ENCODE results near the gene SLIT3. TPM values are rescaled to one million over a fixed set of nuclear protein-coding genes. Genes with fewer than 3 reads are reported as not detected.

Gene SLIT3
- total and polyA plus RNA-seq, 2 experiments from 2014 or later = 58.4 to 96.7 TPM

DNA sequence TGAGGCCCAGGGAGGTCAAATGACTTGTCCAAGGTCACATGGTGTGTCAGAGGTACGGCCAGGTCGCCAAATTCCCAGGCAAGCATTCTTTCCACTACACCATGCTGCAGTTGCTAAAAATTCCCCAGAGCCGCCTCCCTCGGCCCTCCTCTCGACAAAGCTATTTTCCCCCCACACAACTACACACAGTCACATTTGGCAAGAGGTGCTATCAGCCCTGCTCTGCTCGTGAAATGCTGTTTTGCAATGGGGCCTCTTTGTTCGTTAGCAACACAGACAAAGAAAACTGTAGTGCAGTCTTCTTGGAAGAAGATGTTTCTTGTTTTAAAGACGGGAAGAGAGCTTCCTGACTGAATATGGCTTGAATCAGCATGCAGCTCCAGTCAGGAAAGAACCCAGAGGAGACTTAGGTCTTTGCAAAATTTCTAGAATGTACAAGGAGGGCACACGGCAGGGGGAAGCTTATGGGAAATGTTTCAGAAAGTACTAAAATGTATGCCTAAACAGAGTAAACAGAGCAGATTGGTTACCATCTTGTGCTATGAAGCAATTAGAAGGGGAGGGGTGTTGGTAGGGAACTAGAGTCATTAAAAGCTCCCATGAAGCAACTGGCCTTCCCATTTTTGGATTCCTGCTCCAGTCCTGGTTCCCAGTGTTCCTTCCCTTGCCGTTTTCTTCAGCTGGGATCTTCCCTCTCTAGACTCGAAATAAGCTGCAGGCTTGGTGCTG lies 14.2 kb downstream of the SLIT3 start:
- TF ChIP-seq EZH2phosphoT487 (IDR thresholded peaks at IDR 0.05; ENCODE audit: low read depth, severe bottlenecking, unreplicated experiment) (no peak), EZH2 (IDR thresholded peaks at IDR 0.05; ENCODE audit: borderline replicate concordance) (no peak)
- TF ChIP-seq, protein P1, sequence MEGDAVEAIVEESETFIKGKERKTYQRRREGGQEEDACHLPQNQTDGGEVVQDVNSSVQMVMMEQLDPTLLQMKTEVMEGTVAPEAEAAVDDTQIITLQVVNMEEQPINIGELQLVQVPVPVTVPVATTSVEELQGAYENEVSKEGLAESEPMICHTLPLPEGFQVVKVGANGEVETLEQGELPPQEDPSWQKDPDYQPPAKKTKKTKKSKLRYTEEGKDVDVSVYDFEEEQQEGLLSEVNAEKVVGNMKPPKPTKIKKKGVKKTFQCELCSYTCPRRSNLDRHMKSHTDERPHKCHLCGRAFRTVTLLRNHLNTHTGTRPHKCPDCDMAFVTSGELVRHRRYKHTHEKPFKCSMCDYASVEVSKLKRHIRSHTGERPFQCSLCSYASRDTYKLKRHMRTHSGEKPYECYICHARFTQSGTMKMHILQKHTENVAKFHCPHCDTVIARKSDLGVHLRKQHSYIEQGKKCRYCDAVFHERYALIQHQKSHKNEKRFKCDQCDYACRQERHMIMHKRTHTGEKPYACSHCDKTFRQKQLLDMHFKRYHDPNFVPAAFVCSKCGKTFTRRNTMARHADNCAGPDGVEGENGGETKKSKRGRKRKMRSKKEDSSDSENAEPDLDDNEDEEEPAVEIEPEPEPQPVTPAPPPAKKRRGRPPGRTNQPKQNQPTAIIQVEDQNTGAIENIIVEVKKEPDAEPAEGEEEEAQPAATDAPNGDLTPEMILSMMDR (IDR thresholded peaks at IDR 0.05; ENCODE audit: poor library complexity) = no peak
- peak overlapping the region; percentile 8 for H3K27ac ChIP-seq
- peaks cover 62% of the 10 kb centered on the region for H3K79me2 ChIP-seq
- WGBS (ENCODE audit: low lambda C conversion rate, missing lambda C conversion rate) = 85% methylated on average over 11 of the region's 11 CpGs
- H3K36me3 ChIP-seq (replicated peaks; ENCODE audit: insufficient read depth, low read depth) = no peaks in the 10 kb centered on the region
- no peak overlapping the region for H3K4me3 ChIP-seq
- no peaks in the 10 kb centered on the region for H3K9me3 ChIP-seq (ENCODE audit: low read depth)
- H4K20me1 ChIP-seq (ENCODE audit: insufficient read depth, poor library complexity, severe bottlenecking) = no peaks in the 10 kb centered on the region
- no peak overlapping the region for H2AFZ ChIP-seq
- H3K9me2 ChIP-seq (replicated peaks; ENCODE audit: insufficient read depth) = no peaks in the 10 kb centered on the region
- H3K4me1 ChIP-seq (ENCODE audit: insufficient read depth) = peaks cover 23% of the 10 kb centered on the region
- no peak for DNase-seq (ENCODE audit: low spot score)
- H3K4me2 ChIP-seq = no peak overlapping the region
- H3K27me3 ChIP-seq = no peaks in the 10 kb centered on the region

DNA sequence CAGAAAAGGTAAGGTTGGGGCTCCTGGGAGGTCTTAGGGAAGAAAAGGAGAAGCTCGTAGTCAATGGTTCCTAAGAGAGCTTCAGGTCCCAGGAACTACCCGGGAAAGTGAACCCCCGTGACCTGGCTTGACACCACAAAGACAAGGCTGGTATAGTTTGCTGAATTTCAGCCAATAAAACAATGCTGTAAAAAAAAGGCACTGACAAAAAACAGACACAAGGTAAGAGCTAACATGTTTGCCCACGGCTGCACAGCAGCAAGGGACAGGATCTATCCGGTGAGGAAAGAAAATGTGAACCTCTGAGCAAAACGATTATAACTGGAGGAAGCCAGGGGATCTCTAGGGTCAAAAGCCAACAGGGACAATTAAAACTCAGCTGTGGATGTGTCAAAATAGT lies 17.1 kb downstream of the SLIT3 start:
- no peak for TF ChIP-seq EZH2phosphoT487 (IDR thresholded peaks at IDR 0.05; ENCODE audit: low read depth, severe bottlenecking, unreplicated experiment)
- TF ChIP-seq, protein P1 (IDR thresholded peaks at IDR 0.05; ENCODE audit: poor library complexity) = no peak
- TF ChIP-seq EZH2 (IDR thresholded peaks at IDR 0.05; ENCODE audit: borderline replicate concordance) = no peak
- Histone ChIP-seq H4K20me1 (ENCODE audit: insufficient read depth, poor library complexity, severe bottlenecking) (peaks cover 6% of the 10 kb centered on the region), H3K79me2 (peaks cover 34% of the 10 kb centered on the region), H3K4me3 (no peak overlapping the region), H3K4me2 (no peak overlapping the region), H3K27me3 (no peaks in the 10 kb centered on the region), H3K9me3 (ENCODE audit: low read depth) (no peaks in the 10 kb centered on the region), H3K27ac (no peak overlapping the region), H3K4me1 (ENCODE audit: insufficient read depth) (peaks cover 14% of the 10 kb centered on the region), H2AFZ (no peak overlapping the region), H3K36me3 (replicated peaks; ENCODE audit: insufficient read depth, low read depth) (no peaks in the 10 kb centered on the region), H3K9me2 (replicated peaks; ENCODE audit: insufficient read depth) (no peaks in the 10 kb centered on the region)
- no peak for DNase-seq (ENCODE audit: low spot score)
- 79% methylated on average over 6 of the region's 6 CpGs for WGBS (ENCODE audit: low lambda C conversion rate, missing lambda C conversion rate)

DNA sequence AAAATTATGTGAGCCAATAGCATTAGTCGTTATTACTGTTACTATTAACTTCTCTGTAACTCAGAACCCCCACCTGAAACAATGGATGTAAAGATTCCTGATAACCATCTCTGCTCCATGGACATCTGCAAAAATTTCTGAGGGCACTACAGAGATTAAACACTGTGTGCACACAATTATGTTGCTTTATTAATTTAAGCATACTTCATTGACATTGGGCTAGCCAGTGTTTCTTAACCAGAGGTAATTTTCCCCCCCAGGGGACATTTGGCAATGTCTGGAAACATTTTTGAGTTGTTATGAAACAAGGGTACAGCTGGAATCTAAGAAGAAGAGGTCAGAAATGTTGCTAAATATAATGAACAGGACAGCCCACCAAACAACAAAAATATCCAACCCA lies 19.3 kb downstream of the SLIT3 start:
- peaks cover 31% of the 10 kb centered on the region for H3K79me2 ChIP-seq
- no peak for TF ChIP-seq EZH2 (IDR thresholded peaks at IDR 0.05; ENCODE audit: borderline replicate concordance)
- TF ChIP-seq, protein P1 (IDR thresholded peaks at IDR 0.05; ENCODE audit: poor library complexity) = no peak
- no peak for TF ChIP-seq EZH2phosphoT487 (IDR thresholded peaks at IDR 0.05; ENCODE audit: low read depth, severe bottlenecking, unreplicated experiment)

More for the DNA sequence above, 19.3 kb downstream of the SLIT3 start:
- Histone ChIP-seq H4K20me1 (ENCODE audit: insufficient read depth, poor library complexity, severe bottlenecking) (peaks cover 6% of the 10 kb centered on the region), H3K27me3 (no peaks in the 10 kb centered on the region), H2AFZ (no peak overlapping the region), H3K4me2 (no peak overlapping the region), H3K9me3 (ENCODE audit: low read depth) (no peaks in the 10 kb centered on the region), H3K27ac (no peak overlapping the region), H3K4me3 (no peak overlapping the region), H3K4me1 (ENCODE audit: insufficient read depth) (no peaks in the 10 kb centered on the region), H3K36me3 (replicated peaks; ENCODE audit: insufficient read depth, low read depth) (no peaks in the 10 kb centered on the region), H3K9me2 (replicated peaks; ENCODE audit: insufficient read depth) (no peaks in the 10 kb centered on the region)
- 96% methylated on average over 1 of the region's 1 CpG for WGBS (ENCODE audit: low lambda C conversion rate, missing lambda C conversion rate)
- no peak for DNase-seq (ENCODE audit: low spot score)
